Loucy (cell line): ENCODE results near the gene SLFN13.

ENCODE experiments used
- CTCF ChIP-seq: fragments of 200-600 bp; sonication (generic); conservative IDR thresholded peaks from 2 replicates; pipeline ENCODE4 v1.5.1; 2014; ENCODE audit warnings: mild to moderate bottlenecking, antibody characterized with exemption, low read length
- EZH2phosphoT487 ChIP-seq: fragments of 200-600 bp; IDR thresholded peaks from 2 replicates; pipeline ENCODE4 v1.6.1; 2018; ENCODE audit warnings: antibody characterized with exemption, mild to moderate bottlenecking, moderate library complexity, borderline replicate concordance

DNA sequence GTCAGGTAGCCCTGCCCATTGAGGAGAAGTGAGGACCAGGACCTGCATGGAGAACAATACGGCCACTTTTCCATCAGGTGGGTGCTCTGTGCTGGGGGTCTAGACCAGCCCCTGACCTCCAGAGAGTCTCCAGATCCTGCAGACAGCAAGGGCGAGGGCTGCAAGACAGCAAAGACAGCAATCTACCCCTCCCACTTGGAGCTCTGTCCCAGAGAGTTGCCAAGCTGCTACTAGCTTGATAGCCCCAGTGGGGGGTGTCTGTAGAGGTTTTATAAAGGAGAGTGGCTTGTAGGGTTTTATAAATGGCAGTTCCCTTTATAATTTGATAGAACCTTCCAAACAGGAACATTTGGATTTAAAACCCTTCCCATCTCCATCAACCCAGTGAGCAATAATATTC, 58.4 kb downstream of the SLFN13 start:
- TF ChIP-seq CTCF (no peak), EZH2phosphoT487 (no peak)
